Esophagus squamous epithelium (tissue), 5 donors: Measurements from ENCODE around the gene CXorf65. TPM values are rescaled to one million over a fixed set of nuclear protein-coding genes. Genes with fewer than 3 reads are reported as not detected.

Experiments used
- DNase-seq: peaks from one replicate; lab custom pipeline; 2025; lab: John Stamatoyannopoulos, UW
- H3K27ac ChIP-seq, 4 donors: fragments of 200-600 bp; sonication (generic); one replicate each; pipeline ENCODE4 v1.5.1; 2016 to 2019; ENCODE audit warnings: mild to moderate bottlenecking in 1 of 4
- H3K27me3 ChIP-seq, 4 donors: fragments of 200-600 bp; sonication (generic); 1 replicate in 3 of 4; 2 replicates in 1 of 4; pipeline versions ENCODE4 v1.5.1 to v1.6.0; 2017 to 2021; ENCODE audit warnings: antibody characterized with exemption in 1 of 4
- H3K36me3 ChIP-seq, 3 donors: fragments of 200-600 bp; sonication (generic); one replicate each; pipeline ENCODE4 v1.5.1; 2016 to 2019
- H3K4me1 ChIP-seq, 3 donors: fragments of 200-600 bp; sonication (generic); one replicate each; pipeline ENCODE4 v1.5.1; 2017 to 2019
- H3K4me3 ChIP-seq, 4 donors: fragments of 200-600 bp; sonication (generic); 1 replicate in 3 of 4; 2 replicates in 1 of 4; pipeline ENCODE4 v1.5.1; 2016 to 2019; ENCODE audit warnings: mild to moderate bottlenecking in 2 of 4, moderate library complexity in 1 of 4
- H3K9me3 ChIP-seq, 3 donors: fragments of 200-600 bp; sonication (generic); one replicate each; pipeline ENCODE4 v1.5.1; 2016 to 2019
- POLR2A ChIP-seq, 4 donors: fragments of 450-650 bp; IDR thresholded peaks; one replicate each; pipeline ENCODE4 v1.6.1; 2017; ENCODE audit warnings: antibody characterized with exemption in 4 of 4, mild to moderate bottlenecking in 4 of 4, moderate library complexity in 3 of 4
- WGBS, 2 donors: methylation state at CpG; one replicate each; pipeline ENCODE4 v1.1.5; 2018; 5-methylcytosine and 5-hydroxymethylcytosine counted together
- intact Hi-C: fragments of 100-400 bp; cut with DNase I; formaldehyde crosslinking; loops from one replicate; pipeline ENCODE4 v1.15.0; 2022
- small RNA-seq, 4 donors: library from RNA; depleted of rRNA; stranded (forward); fragments of <200 nt; gene quantifications; one replicate each; pipeline ENCODE3, GENCODE V24; 2016
- total RNA-seq, 4 donors: library from RNA; depleted of rRNA; stranded (reverse); fragments of >200 nt; gene quantifications; one replicate each; pipeline ENCODE4 v1.1.0, GENCODE V29; 2016
- TF ChIP-seq, protein P1 (sequence below), 6 experiments: fragments of 450-650 bp in 4 of 6; fragments of 200-600 bp in 2 of 6; sonication (generic) in 2 of 6; IDR thresholded peaks; one replicate each; pipeline ENCODE4 v1.5.1; 2016 to 2019; ENCODE audit warnings: antibody characterized with exemption in 6 of 6, mild to moderate bottlenecking in 4 of 6, moderate library complexity in 4 of 6
- donor health status: DM: yes; HTN: yes; CAD: no.

The CXorf65 gene
- total RNA-seq, 4 donors from 2014 or later, result not detected

DNA sequence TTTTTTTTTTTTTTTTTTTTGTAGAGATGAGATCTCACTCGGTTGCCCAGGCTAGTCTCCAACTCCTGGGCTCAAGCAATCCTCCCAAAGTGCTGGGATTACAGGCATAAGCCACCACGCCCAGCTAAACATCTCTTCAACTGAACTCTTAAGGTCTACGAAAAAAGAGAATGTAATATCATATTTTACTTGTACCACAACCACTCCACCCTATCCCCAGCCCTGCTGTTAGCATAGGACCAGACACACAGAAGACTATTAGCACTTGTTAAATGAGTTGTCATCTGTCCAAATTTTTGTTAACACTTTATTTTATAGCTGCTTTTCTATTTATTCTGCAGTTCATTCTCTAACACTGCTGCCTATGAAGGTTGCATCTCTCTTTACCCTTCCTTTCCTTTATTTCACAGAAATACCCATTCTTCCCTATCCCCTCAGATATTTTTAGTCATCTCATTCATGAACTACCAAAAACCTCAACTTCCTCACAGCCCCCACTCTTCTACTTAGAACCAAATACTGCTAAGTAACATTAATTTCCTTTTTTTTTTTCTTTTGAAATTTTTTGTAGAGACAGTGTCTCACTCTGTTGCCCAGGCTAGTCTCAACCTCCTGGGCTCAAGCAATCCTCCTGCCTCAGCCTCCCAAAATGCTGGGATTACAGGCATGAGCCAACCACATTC lies 48.6 kb downstream of the CXorf65 start:
- Histone ChIP-seq H3K4me3 (no peak overlapping the region), H3K9me3 (no peaks in the 10 kb centered on the region), H3K36me3 (peaks cover 0 to 59% (median 0%) of the 10 kb centered on the region in 3 donors), H3K27me3 (no peaks in the 10 kb centered on the region), H3K4me1 (no peaks in the 10 kb centered on the region), H3K27ac (no peak overlapping the region)
- no peak for DNase-seq
- WGBS, 2 donors, result 49 to 91% methylated on average over 2 to 3 of the region's 3 CpGs
- no peak for TF ChIP-seq POLR2A (IDR thresholded peaks at IDR 0.05)
- TF ChIP-seq, protein P1, sequence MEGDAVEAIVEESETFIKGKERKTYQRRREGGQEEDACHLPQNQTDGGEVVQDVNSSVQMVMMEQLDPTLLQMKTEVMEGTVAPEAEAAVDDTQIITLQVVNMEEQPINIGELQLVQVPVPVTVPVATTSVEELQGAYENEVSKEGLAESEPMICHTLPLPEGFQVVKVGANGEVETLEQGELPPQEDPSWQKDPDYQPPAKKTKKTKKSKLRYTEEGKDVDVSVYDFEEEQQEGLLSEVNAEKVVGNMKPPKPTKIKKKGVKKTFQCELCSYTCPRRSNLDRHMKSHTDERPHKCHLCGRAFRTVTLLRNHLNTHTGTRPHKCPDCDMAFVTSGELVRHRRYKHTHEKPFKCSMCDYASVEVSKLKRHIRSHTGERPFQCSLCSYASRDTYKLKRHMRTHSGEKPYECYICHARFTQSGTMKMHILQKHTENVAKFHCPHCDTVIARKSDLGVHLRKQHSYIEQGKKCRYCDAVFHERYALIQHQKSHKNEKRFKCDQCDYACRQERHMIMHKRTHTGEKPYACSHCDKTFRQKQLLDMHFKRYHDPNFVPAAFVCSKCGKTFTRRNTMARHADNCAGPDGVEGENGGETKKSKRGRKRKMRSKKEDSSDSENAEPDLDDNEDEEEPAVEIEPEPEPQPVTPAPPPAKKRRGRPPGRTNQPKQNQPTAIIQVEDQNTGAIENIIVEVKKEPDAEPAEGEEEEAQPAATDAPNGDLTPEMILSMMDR (IDR thresholded peaks at IDR 0.05), result no peak
- intact Hi-C loops, result no loop called here

DNA sequence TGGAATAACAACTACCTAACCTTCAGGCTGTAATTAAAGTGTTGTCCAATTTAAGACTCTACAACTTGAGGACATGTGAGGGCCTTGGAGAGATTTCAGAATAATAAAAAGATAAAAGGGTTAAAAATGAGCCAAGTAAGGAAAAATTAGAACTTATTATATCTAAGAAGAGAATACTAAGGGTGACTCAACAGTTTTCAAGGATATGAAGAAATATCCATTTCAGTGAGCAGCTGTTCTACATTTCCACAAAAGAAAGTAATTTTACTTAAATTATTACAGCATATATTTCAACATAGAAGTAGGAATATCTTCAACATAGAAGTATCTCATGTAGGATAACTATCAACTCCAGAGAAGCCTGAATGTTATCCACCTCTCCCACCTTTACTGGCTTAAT lies 49.7 kb downstream of the CXorf65 start:
- Histone ChIP-seq H3K4me1 (no peaks in the 10 kb centered on the region), H3K4me3 (no peak overlapping the region), H3K9me3 (no peaks in the 10 kb centered on the region), H3K27ac (no peak overlapping the region), H3K27me3 (no peaks in the 10 kb centered on the region), H3K36me3 (peaks cover 0 to 48% (median 0%) of the 10 kb centered on the region in 3 donors)
- no peak for DNase-seq
- TF ChIP-seq POLR2A (IDR thresholded peaks at IDR 0.05), result no peak
- TF ChIP-seq, protein P1 (IDR thresholded peaks at IDR 0.05), result no peak
- intact Hi-C loops, result no loop called here

Small RNA genes within 50 kb of the gene (small RNA-seq; reads per million reads assigned to genes)
- 0 reads per million in 4 donors for gene CXorf65

Other genes with a start within 250 kb of the CXorf65 start
- not detected for gene TEX11, start 198.0 kb downstream of the CXorf65 start, total RNA-seq
- gene SLC7A3, start 175.6 kb downstream of the CXorf65 start, total RNA-seq, result under 1 TPM in 1 of 4 donors, not detected in 3; 0.56 TPM
- gene SNX12, start 38.4 kb downstream of the CXorf65 start, total RNA-seq, result 10 to 100 TPM; 39.6 to 54.1 (median 43.7) TPM
- 10 to 100 TPM in 2 of 4 donors, 1 to 10 TPM in 2; 4.8 to 17.7 (median 13.2) TPM for gene FOXO4, start 10.9 kb downstream of the CXorf65 start, total RNA-seq
- 10 to 100 TPM in 2 of 4 donors, 1 to 10 TPM in 2; 4.3 to 15.5 (median 8.8) TPM for gene IL2RG, start 4.8 kb upstream of the CXorf65 start, total RNA-seq
- 10 to 100 TPM; 19.9 to 34.0 (median 24.3) TPM for gene MED12, start 11.9 kb upstream of the CXorf65 start, total RNA-seq
- gene NLGN3, start 38.1 kb upstream of the CXorf65 start, total RNA-seq, result under 1 TPM in 3 of 4 donors, not detected in 1; 0.21 to 0.38 (median 0.23) TPM
- under 1 TPM in 2 of 4 donors, not detected in 2; 0.19 to 0.32 TPM for gene GJB1, start 116.5 kb upstream of the CXorf65 start, total RNA-seq
- 10 to 100 TPM in 1 of 4 donors, 1 to 10 TPM in 3; 5.7 to 10.9 (median 8.3) TPM for gene ZMYM3, start 147.4 kb upstream of the CXorf65 start, total RNA-seq
- gene NONO, start 176.9 kb upstream of the CXorf65 start, total RNA-seq, result 100 to 1,000 TPM; 126 to 227 (median 187) TPM
- 1 to 10 TPM; 1.9 to 3.9 (median 2.2) TPM for gene ITGB1BP2, start 195.0 kb upstream of the CXorf65 start, total RNA-seq